NCI-H1930 (cell line): Measurements from ENCODE around the gene TTC3.

Experiments
- DNase-seq, 2 experiments: peaks; one replicate each; lab custom pipeline; 2025; lab: John Stamatoyannopoulos, UW

Gene TTC3

GRCh38 chr21:37226041-37226920, 153.2 kb downstream of the TTC3 start:
- DNase-seq, result no peak

DNA sequence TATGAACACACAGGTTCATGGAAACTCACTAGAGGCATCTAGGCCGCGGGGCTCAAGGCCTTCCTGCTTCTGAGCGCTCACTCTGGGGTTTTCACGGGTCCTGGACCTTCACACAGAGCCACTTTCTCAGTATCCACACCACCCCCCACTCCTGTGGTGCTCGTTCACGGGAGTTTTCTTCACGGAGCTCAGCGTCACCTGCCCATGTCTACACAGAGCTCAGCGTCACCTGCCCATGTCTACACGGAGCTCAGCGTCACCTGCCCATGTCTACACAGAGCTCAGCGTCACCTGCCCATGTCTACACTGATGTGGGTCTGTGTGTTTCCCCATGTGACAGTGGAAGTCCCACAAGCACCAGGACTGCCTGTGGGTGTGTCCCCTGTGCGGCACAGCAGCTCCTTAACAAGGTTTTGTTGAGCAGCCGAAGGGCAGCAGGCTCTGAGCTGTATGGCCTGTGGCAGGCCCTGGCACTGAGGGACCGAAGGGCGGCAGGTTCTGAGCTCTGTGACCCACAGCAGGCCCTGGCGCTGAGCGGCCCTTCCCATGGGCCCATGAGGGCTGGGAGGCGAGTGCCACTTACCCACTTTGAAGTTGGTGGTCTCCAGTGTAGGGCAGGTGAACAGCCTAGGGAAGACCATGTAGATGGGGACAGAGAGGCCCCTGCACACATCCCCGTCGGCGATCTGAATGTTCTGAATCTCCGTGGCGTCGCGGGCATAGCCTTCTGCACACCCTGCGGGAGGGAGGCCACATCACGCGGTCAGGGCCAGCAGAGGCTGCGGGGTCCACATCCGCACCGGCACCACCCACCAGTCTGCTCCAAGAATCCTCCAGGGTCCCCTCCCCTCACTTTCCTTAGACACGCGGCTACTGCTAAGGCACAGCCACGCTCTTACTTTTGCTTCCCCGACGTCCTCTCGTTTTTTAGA, 154.3 kb downstream of the TTC3 start:
- DNase-seq, result no peak

GRCh38 chr21:37228003-37228400, 154.9 kb downstream of the TTC3 start:
- no peak for DNase-seq

GRCh38 chr21:37230632-37231248, 157.7 kb downstream of the TTC3 start:
- DNase-seq, result no peak

DNA sequence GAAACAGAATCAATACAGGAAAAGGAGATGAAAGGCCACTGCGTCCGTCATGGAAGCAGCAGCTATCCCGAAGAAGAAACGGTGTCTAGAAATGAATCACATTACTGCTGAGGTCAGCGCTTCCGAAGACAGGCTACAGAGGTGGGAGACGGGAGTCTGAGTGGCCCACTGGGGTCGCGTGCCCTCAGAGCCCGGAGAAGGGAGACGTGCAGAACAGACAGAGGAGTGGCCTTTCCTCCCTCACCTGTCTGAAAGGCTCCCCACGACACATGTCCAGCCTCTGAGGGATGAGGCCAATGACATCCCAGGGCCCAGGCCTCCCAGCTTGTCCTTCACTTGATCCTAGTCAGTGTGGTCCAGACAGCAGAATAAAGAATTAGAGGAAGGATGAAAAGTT, 158.2 kb downstream of the TTC3 start:
- no peak for DNase-seq

DNA sequence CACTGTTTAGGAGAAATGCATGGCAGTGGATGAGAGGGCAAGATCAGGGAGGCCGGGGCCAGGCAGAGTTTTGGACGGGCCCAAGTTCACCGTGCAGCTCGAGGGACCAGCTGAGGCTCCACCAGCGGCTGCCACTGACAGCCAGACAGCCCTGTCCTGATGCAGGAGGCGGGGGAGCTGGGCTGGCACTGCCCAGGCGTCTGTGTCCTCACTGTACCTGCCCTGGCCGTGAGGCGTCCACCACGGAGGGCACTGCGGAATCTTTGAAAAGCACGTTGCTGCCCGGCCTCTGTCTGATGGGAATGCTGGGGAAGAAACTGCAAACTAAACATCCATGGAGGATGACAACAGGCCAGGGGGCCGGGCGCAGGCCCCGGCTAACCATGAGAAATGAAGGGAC, 158.6 kb downstream of the TTC3 start:
- no peak for DNase-seq

DNA sequence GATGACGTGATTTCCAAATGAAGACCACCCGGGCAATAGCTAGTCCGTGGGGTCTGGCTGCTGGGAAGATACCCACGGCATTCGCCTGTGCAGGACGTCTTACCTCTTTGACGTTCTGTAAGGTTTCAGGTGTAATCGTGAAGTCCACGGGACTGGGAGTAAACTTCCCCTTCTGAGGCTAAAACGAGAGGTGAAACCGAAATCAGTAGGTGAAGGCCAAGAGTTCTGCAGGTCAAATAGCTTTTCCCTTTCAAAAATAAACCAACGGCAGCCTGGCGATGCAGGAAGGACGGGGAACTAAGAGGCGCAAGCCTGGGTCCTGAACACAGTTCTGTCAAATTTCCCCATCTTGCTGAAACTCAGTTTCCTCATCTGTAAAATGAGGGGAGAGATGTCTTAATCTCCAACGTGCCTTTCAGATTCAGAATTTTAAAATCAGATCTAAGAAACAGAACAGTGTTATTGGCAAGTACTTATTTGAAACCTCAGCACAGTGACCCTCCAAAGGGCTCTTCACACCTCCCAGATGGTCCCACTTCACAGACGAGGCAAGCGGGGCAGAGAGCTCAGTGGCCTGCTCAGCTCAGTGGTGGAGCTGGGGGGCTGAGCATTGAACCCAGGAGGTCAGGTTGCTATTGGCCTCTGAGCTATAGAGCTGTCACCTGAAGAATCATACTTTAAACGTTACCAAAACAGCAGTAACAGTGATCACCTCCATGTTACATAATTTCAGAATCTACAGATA, 159.4 kb downstream of the TTC3 start:
- DNase-seq, result no peak

- no peak for DNase-seq
Observed at GRCh38 chr21:37233551-37234146, 160.6 kb downstream of the TTC3 start.

DNA sequence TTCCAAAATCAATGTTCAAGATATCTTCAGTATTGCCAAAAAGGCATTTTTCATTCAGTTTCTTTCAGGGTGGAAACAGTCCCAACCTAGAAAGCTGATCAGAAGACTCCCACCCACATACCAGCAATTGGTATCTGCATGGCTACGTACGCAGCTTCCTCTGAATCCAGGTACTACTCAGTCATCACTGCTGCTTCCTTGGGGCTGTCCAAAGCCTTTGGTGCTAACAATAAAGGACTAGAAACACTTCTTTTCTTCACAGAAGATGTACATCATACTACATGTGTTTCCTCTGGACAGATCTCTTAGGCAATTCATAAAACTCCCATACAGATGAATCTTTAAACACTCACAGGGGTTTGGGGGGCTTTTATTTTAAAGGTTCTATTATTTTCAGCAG, 164.3 kb downstream of the TTC3 start:
- DNase-seq, result no peak

GRCh38 chr21:37237764-37238163, 164.7 kb downstream of the TTC3 start:
- no peak for DNase-seq

- no peak for DNase-seq
Observed at GRCh38 chr21:37240978-37241377, 167.9 kb downstream of the TTC3 start.

DNA sequence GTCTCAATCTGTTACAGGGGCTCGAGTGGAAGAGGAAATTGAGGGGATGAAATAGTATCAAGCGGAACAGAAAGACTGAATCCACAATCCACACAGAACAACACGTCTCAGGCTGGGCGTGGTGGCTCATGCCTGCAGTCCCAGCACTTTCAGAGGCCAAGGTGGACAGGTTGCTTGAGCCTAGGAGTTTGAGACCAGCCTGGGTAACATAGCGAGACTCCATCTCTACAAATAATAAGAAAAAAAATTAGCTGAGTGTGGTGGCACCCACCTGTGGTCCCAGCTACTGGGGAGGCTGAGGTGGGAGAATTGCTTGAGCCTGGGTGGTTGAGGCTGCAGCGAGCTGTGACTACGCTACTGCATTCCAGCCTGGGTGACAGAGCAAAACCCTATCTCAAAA, 168.4 kb downstream of the TTC3 start:
- no peak for DNase-seq

GRCh38 chr21:37243961-37244360, 170.9 kb downstream of the TTC3 start:
- no peak for DNase-seq

- DNase-seq, result no peak
Observed at GRCh38 chr21:37244501-37245095, 171.5 kb downstream of the TTC3 start.

DNA sequence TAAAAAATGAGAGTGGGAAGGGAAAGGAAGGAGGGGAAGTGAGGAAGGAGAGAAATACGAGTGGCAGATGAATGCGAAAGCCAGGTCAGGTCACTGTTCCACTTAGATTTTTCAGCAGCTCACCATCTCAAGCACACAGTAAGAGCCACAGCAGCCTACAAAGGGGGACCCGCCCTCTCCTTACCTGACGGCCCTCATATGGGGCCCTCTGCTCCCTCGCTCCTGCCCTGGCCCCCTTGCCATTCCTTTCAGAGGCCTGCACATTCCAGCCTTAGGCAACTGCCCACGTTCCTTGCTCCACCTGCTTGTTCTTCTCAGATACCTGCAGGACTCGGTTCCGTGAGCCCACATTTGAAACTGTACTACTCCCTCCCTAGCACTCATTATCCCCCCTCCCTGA, 172.1 kb downstream of the TTC3 start:
- DNase-seq, result no peak

DNA sequence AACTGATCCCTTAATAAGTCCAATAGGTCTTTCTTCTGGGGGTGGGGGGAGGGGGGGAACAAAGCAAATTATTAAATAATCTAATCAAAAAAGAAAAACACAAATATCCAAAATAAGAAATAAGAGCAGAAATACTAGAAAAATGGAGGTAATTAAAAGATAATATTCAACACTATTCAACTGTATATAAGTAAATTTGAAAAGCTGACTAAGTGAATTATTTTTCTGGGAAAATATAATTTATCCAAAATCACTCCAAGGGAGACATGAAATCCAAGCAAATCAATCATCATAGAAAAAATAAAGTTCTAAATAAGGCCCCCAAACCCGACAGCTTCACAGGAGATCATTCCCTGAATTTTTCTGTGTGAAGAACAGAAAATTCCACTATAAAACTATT, 175.2 kb downstream of the TTC3 start:
- DNase-seq, result no peak

DNA sequence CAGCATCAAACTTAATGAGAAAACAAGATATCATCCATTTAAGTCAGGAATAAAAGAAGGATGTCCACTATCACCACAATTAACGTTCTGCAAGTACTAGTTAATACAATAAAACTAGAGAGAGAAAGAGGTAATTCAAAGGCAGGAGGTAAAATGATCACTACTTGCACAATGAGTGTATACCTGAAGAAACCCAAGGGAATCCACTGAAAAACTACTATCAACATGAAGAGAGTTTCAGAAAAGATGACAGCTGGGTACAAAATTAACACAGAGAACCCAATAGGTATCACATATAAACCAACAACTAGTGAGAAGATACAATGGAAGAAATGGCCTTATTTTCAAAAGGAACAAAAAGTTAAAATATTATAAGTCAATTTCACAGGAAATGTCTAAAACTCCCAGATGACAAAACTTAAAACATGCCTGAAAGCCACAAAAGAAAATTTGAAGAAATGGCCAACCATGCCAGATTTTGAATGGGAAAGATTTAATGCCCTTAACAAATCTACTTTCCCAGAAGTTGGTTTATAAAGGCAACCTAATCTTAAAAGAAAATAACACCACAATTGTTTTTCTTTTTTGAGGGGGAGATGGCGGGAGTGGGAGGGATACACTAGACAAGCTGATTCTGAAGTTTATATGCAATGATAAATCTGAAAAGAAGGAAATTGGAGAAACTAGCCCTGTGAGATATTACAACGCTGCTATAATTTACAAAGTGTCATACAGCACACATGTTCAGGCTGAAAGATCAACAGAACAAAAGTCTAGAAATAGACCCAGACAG, 176.3 kb downstream of the TTC3 start:
- no peak for DNase-seq

DNA sequence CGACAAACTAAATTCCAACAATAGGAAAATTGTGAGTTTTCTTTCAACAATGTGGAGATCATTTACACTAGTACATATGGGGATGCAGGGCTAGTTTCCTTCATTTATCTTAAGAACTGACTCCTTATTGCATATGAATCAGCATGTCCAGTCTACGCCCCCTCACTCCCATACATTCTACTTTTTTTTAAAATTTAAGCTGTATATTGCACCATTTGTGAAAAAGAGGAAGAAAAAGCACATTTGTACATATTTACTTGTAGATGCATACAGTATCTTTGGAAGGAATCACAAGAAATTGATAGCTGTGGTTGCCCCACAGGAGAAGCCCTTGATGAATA, 178.2 kb downstream of the TTC3 start:
- DNase-seq, result no peak
